ENCODE data around the gene IGFLR1.

GRCh38 chr19:35734273-35734672 is 8.0 kb downstream of the IGFLR1 start:
- TF ChIP-seq POLR2A (IDR thresholded peaks at IDR 0.05) (no peak), CTCF (IDR thresholded peaks at IDR 0.05 in 4 of 5, conservative IDR thresholded peaks at IDR 0.05 in 1 of 5) (no peak)
